Measurements from ENCODE around the gene TMEM30B.

- TF ChIP-seq CTCF (IDR thresholded peaks at IDR 0.05; ENCODE audit: low read depth, low read length) (no peak), EZH2phosphoT487 (IDR thresholded peaks at IDR 0.05; ENCODE audit: low read depth) (no peak)
Observed at GRCh38 chr14:61234215-61234916, 46.8 kb downstream of the TMEM30B start.

All from OCI-LY3 (cell line).